NCI-H446 (cell line): Measurements from ENCODE around the gene MS4A5.
"Not testable (repeated sequence)": the region's sequence is repeated elsewhere in the genome, so short reads cannot be mapped to it uniquely, and the experiment has no call there.

Experiments used
- DNase-seq, 2 experiments: peaks; one replicate each; lab custom pipeline; 2025; lab: John Stamatoyannopoulos, UW

Gene MS4A5

GRCh38 chr11:60429272-60429671, at the start of gene MS4A5:
TSS of gene MS4A5 (plus strand) at chr11:60429572. CDS start at chr11:60429675, 103 bp downstream.
- no peak for DNase-seq

GRCh38 chr11:60389279-60389910, 40.0 kb upstream of the MS4A5 start:
- no peak for DNase-seq

GRCh38 chr11:60390419-60390818, 39.0 kb upstream of the MS4A5 start:
- no peak for DNase-seq

GRCh38 chr11:60392361-60392760, 37.0 kb upstream of the MS4A5 start:
- no peak for DNase-seq

- no peak for DNase-seq
These were observed 36.4 kb upstream of the MS4A5 start for GRCh38 chr11:60393016-60393415.

- DNase-seq: no peak
These were observed 34.5 kb upstream of the MS4A5 start for GRCh38 chr11:60394666-60395380.

GRCh38 chr11:60396382-60396781, 33.0 kb upstream of the MS4A5 start, which contains the start of gene MS4A14:
TSS of gene MS4A14 (plus strand) at chr11:60396459. CDS start at chr11:60396579, 120 bp downstream.
- DNase-seq: no peak

- DNase-seq: no peak
These were observed 32.6 kb upstream of the MS4A5 start for GRCh38 chr11:60396799-60397198.

GRCh38 chr11:60420015-60420414, 9.4 kb upstream of the MS4A5 start:
- DNase-seq: no peak

- no peak for DNase-seq
These were observed 6.8 kb upstream of the MS4A5 start for GRCh38 chr11:60422609-60423008.

- DNase-seq: no peak
These were observed 855 bp upstream of the MS4A5 start for GRCh38 chr11:60428517-60428916.

- DNase-seq: no peak
These were observed 1.9 kb downstream of the MS4A5 start for GRCh38 chr11:60431251-60431650.

- no peak for DNase-seq
These were observed 4.0 kb downstream of the MS4A5 start for GRCh38 chr11:60433401-60433800.

GRCh38 chr11:60447070-60447469, 17.7 kb downstream of the MS4A5 start:
- no peak for DNase-seq

- no peak for DNase-seq
These were observed 18.5 kb downstream of the MS4A5 start for GRCh38 chr11:60447846-60448245.

GRCh38 chr11:60451185-60451584, 21.8 kb downstream of the MS4A5 start:
- not testable (repeated sequence) for DNase-seq

- no peak for DNase-seq
These were observed 24.8 kb downstream of the MS4A5 start for GRCh38 chr11:60454212-60454611.

GRCh38 chr11:60455531-60456042, 26.2 kb downstream of the MS4A5 start, which contains the start of gene MS4A1:
TSS of gene MS4A1 (plus strand) at chr11:60455847. CDS start at chr11:60462375, 6,528 bp downstream.
- DNase-seq: no peak

- DNase-seq: no peak
These were observed 28.2 kb downstream of the MS4A5 start for GRCh38 chr11:60457576-60457975.

GRCh38 chr11:60459345-60459744, 30.0 kb downstream of the MS4A5 start:
- no peak for DNase-seq

- no peak for DNase-seq
These were observed 39.5 kb downstream of the MS4A5 start for GRCh38 chr11:60468829-60469228.

GRCh38 chr11:60469723-60470122, 40.4 kb downstream of the MS4A5 start:
- DNase-seq: no peak

GRCh38 chr11:60477035-60477445, 47.7 kb downstream of the MS4A5 start:
- DNase-seq: no peak
